A549 (cell line): ENCODE measurements around the gene KCNQ5. TPM values are rescaled to one million over a fixed set of nuclear protein-coding genes. Genes with fewer than 3 reads are reported as not detected.

Source experiments
- ATAC-seq, 2 experiments: fragments of 200-7000 bp in 1 of 2; fragments of >200 bp in 1 of 2; cut with Nextera tagmentation in 1 of 2; cut with Tn5 transposase in 1 of 2; 3 replicates each; pipeline versions ENCODE4 v1.8.0 to v1.9.1; 2018 to 2020; ENCODE audit warnings: mild to moderate bottlenecking in 1 of 2, moderate library complexity in 1 of 2
- CTCF ChIA-PET: fragments of 300-600 bp; sonication (Branson Sonifier 250); formaldehyde crosslinking; extraction: SDS; loops from one replicate; lab custom pipeline; 2021; ENCODE audit warnings: antibody characterized with exemption, inconsistent platforms; lab: Yijun Ruan, JAX
- POLR2A ChIA-PET: fragments of 350-600 bp; formaldehyde crosslinking; extraction: SDS; loops from one replicate; lab custom pipeline; 2021; ENCODE audit warnings: antibody characterized with exemption, inconsistent platforms; lab: Yijun Ruan, JAX
- DNase-seq, 2 experiments: peaks; one replicate each; pipeline versions ENCODE4 v3.0.0 to v3.0.0-alpha.2; 2011 to 2016; ENCODE audit warnings: low read depth in 1 of 2, low spot score in 1 of 2
- FAIRE-seq: peaks from 2 replicates; lab custom pipeline; 2011; peaks lifted over from hg19 to GRCh38; lab: Jason Lieb, UNC
- H3K27ac ChIP-seq, 2 experiments: fragments of >200 bp; sonication (Bioruptor Twin); formaldehyde crosslinking; 3 replicates each; pipeline ENCODE4 v1.5.1; 2016 to 2017
- H3K4me1 ChIP-seq: fragments of >200 bp; sonication (Bioruptor Twin); formaldehyde crosslinking; 3 replicates; pipeline ENCODE4 v1.6.1; 2016
- H3K4me2 ChIP-seq: fragments of >200 bp; sonication (Bioruptor Twin); formaldehyde crosslinking; 3 replicates; pipeline ENCODE4 v1.6.1; 2016
- H3K4me3 ChIP-seq: fragments of >200 bp; sonication (Bioruptor Twin); formaldehyde crosslinking; 3 replicates; pipeline ENCODE4 v1.5.1; 2016
- H3K9me3 ChIP-seq: fragments of >200 bp; sonication (Bioruptor Twin); formaldehyde crosslinking; 3 replicates; pipeline ENCODE4 v1.6.1; 2016
- BHLHE40 ChIP-seq: IDR thresholded peaks from 2 replicates; pipeline ENCODE4 v1.6.1; 2012; ENCODE audit warnings: low read depth, low read length, inconsistent platforms
- CBX2 ChIP-seq: fragments of 200-600 bp; sonication (generic); IDR thresholded peaks from 2 replicates; pipeline ENCODE4 v1.6.1; 2016; ENCODE audit warnings: low read depth, mild to moderate bottlenecking, borderline replicate concordance
- CHD2 ChIP-seq: fragments of 150-350 bp; IDR thresholded peaks from 2 replicates; pipeline ENCODE4 v1.6.1; 2014; ENCODE audit warnings: low read length; ENCODE audit not compliant: partially characterized antibody
- EHF ChIP-seq: fragments of 250-450 bp; sonication (Bioruptor Pico); IDR thresholded peaks from 2 replicates; pipeline ENCODE4 v1.5.0; 2020; ENCODE audit warnings: mild to moderate bottlenecking
- EHMT2 ChIP-seq: fragments of 200-600 bp; sonication (generic); IDR thresholded peaks from 2 replicates; pipeline ENCODE4 v1.6.1; 2016; ENCODE audit warnings: antibody characterized with exemption, low read depth, mild to moderate bottlenecking, moderate library complexity
- FOSB ChIP-seq: fragments of 250-450 bp; sonication (Bioruptor Pico); IDR thresholded peaks from 2 replicates; pipeline ENCODE4 v1.5.0; 2020; ENCODE audit warnings: mild to moderate bottlenecking, moderate library complexity
- FOXS1 ChIP-seq: fragments of 250-450 bp; sonication (Bioruptor Pico); IDR thresholded peaks from 2 replicates; pipeline ENCODE4 v1.5.0; 2020; ENCODE audit warnings: mild to moderate bottlenecking, moderate library complexity
- HDAC2 ChIP-seq: fragments of 200-600 bp; sonication (generic); IDR thresholded peaks from 2 replicates; pipeline ENCODE4 v1.6.1; 2016
- HOXB13 ChIP-seq: fragments of 250-450 bp; sonication (Bioruptor Pico); IDR thresholded peaks from 2 replicates; pipeline ENCODE4 v1.5.0; 2020; ENCODE audit warnings: low read depth, mild to moderate bottlenecking, moderate library complexity
- HOXB5 ChIP-seq: fragments of 250-450 bp; sonication (Bioruptor Pico); IDR thresholded peaks from 2 replicates; pipeline ENCODE4 v1.5.0; 2020; ENCODE audit warnings: mild to moderate bottlenecking, moderate library complexity
- MAFK ChIP-seq: fragments of 450-650 bp; IDR thresholded peaks from 2 replicates; pipeline ENCODE4 v1.6.1; 2014; ENCODE audit not compliant: partially characterized antibody
- MAZ ChIP-seq: fragments of 150-350 bp; IDR thresholded peaks from 2 replicates; pipeline ENCODE4 v1.6.1; 2014; ENCODE audit warnings: antibody characterized with exemption, low read depth, low read length, borderline replicate concordance
- NFE2L2 ChIP-seq: fragments of 150-350 bp; conservative IDR thresholded peaks from 2 replicates; pipeline ENCODE4 v1.6.1; 2014; ENCODE audit warnings: low read length
- PHF8 ChIP-seq: fragments of 200-600 bp; sonication (generic); IDR thresholded peaks from 2 replicates; pipeline ENCODE4 v1.6.1; 2016; ENCODE audit warnings: low read depth, mild to moderate bottlenecking, antibody characterized with exemption, moderate library complexity, borderline replicate concordance
- POLR2A ChIP-seq: IDR thresholded peaks from 2 replicates; pipeline ENCODE4 v1.6.1; 2012; ENCODE audit warnings: mild to moderate bottlenecking, low read length
- RAD21 ChIP-seq, 2 experiments: fragments of >200 bp in 1 of 2; sonication (Bioruptor Twin) in 1 of 2; formaldehyde crosslinking in 1 of 2; IDR thresholded peaks in 1 of 2; conservative IDR thresholded peaks in 1 of 2; 2 replicates in 1 of 2; 3 replicates in 1 of 2; pipeline ENCODE4 v1.6.1; 2012 to 2018; ENCODE audit warnings: inconsistent platforms in 1 of 2
- RFX5 ChIP-seq: fragments of 450-650 bp; IDR thresholded peaks from 2 replicates; pipeline ENCODE4 v1.7.1; 2014; ENCODE audit warnings: antibody characterized with exemption, mild to moderate bottlenecking, moderate library complexity
- TFCP2L1 ChIP-seq: fragments of 250-450 bp; sonication (Bioruptor Pico); IDR thresholded peaks from 2 replicates; pipeline ENCODE4 v1.5.0; 2021; ENCODE audit warnings: mild to moderate bottlenecking
- TP53 ChIP-seq: fragments of 250-450 bp; sonication (Bioruptor Pico); IDR thresholded peaks from 2 replicates; pipeline ENCODE4 v1.5.0; 2021; ENCODE audit warnings: mild to moderate bottlenecking, moderate library complexity
- ZC3H11A ChIP-seq: fragments of 450-650 bp; IDR thresholded peaks from 2 replicates; pipeline ENCODE4 v1.6.1; 2014; ENCODE audit warnings: antibody characterized with exemption, mild to moderate bottlenecking
- WGBS: methylation state at CpG from one replicate; pipeline ENCODE4 v1.1.6; 2017; ENCODE audit errors: missing lambda C conversion rate; 5-methylcytosine and 5-hydroxymethylcytosine counted together
- polyA plus RNA-seq, 4 experiments: library from polyadenylated mRNA; depleted of rRNA in 3 of 4; stranded (reverse); fragments of >200 nt; fragmentation: RNase III in 1 of 4; extraction: RNeasy Plus Mini Kit Qiagen cat#74134 plus additional on column Dnase treatment in 1 of 4; gene quantifications; 2 replicates in 3 of 4; 3 replicates in 1 of 4; pipeline ENCODE4 v1.2.3, GENCODE V29; 2011 to 2017
- TF ChIP-seq, protein P1 (sequence below): fragments of 150-350 bp; IDR thresholded peaks from 2 replicates; pipeline ENCODE4 v1.6.1; 2014; ENCODE audit warnings: low read depth, mild to moderate bottlenecking, low read length
- TF ChIP-seq, protein P2 (sequence below): fragments of >200 bp; sonication (Bioruptor Twin); formaldehyde crosslinking; IDR thresholded peaks from 3 replicates; pipeline ENCODE4 v1.5.1; 2016
- TF ChIP-seq, protein P3 (sequence below): fragments of 200-600 bp; sonication (generic); IDR thresholded peaks from 2 replicates; pipeline ENCODE4 v1.6.1; 2016; ENCODE audit warnings: antibody characterized with exemption, mild to moderate bottlenecking, moderate library complexity
- TF ChIP-seq, protein P4 (sequence below): fragments of 250-450 bp; sonication (Bioruptor Pico); IDR thresholded peaks from 2 replicates; pipeline ENCODE4 v1.5.0; 2021; ENCODE audit warnings: mild to moderate bottlenecking, moderate library complexity, borderline replicate concordance
- TF ChIP-seq, protein P5 (sequence below): IDR thresholded peaks from 2 replicates; pipeline ENCODE4 v1.6.1; 2012; ENCODE audit warnings: low read depth, borderline replicate concordance

Gene KCNQ5
- polyA plus RNA-seq, 2 of the 4 experiments (the other 2 are of a cell fraction), result 1.2 to 1.3 TPM

DNA sequence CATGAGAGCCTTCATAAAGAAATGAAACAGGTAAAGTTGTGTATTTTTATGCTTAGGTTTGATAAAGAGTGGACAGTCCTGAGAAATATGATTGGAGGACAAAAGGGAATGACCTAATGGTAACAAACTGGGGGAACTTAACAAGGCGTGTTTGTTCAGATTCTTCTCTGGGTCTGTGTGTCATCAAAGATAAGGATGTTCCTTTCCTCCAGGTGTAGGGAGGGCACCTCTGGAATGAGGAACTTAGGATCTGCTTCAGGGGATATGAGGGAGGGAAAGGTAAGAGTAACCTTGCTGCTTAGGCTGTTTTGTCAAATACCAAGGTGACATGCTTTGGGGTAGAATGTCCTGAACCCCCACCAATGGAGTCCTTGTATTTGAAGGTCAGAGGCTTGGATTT lies 291.9 kb downstream of the KCNQ5 start:
- Histone ChIP-seq H3K4me2 (no peak overlapping the region), H3K4me1 (no peaks in the 10 kb centered on the region), H3K4me3 (no peak overlapping the region), H3K27ac (no peak overlapping the region), H3K9me3 (no peaks in the 10 kb centered on the region)
- WGBS, result 90% methylated on average over 1 of the region's 1 CpG
- CTCF ChIA-PET, result no interaction called here
- POLR2A ChIA-PET, result no interaction called here
- no peak for TF ChIP-seq HOXB13 (CRISPR knock-in tag)
- no peak for TF ChIP-seq MAFK
- TF ChIP-seq HDAC2, result no peak
- no peak for TF ChIP-seq EHF (CRISPR knock-in tag)
- TF ChIP-seq FOSB, result no peak
- TF ChIP-seq, protein P1, sequence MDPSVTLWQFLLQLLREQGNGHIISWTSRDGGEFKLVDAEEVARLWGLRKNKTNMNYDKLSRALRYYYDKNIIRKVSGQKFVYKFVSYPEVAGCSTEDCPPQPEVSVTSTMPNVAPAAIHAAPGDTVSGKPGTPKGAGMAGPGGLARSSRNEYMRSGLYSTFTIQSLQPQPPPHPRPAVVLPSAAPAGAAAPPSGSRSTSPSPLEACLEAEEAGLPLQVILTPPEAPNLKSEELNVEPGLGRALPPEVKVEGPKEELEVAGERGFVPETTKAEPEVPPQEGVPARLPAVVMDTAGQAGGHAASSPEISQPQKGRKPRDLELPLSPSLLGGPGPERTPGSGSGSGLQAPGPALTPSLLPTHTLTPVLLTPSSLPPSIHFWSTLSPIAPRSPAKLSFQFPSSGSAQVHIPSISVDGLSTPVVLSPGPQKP, result no peak
- no peak for TF ChIP-seq FOXS1
- TF ChIP-seq TFCP2L1 (CRISPR knock-in tag), result no peak
- TF ChIP-seq, protein P2, sequence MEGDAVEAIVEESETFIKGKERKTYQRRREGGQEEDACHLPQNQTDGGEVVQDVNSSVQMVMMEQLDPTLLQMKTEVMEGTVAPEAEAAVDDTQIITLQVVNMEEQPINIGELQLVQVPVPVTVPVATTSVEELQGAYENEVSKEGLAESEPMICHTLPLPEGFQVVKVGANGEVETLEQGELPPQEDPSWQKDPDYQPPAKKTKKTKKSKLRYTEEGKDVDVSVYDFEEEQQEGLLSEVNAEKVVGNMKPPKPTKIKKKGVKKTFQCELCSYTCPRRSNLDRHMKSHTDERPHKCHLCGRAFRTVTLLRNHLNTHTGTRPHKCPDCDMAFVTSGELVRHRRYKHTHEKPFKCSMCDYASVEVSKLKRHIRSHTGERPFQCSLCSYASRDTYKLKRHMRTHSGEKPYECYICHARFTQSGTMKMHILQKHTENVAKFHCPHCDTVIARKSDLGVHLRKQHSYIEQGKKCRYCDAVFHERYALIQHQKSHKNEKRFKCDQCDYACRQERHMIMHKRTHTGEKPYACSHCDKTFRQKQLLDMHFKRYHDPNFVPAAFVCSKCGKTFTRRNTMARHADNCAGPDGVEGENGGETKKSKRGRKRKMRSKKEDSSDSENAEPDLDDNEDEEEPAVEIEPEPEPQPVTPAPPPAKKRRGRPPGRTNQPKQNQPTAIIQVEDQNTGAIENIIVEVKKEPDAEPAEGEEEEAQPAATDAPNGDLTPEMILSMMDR, result no peak
- TF ChIP-seq EHMT2, result no peak
- TF ChIP-seq, protein P3, sequence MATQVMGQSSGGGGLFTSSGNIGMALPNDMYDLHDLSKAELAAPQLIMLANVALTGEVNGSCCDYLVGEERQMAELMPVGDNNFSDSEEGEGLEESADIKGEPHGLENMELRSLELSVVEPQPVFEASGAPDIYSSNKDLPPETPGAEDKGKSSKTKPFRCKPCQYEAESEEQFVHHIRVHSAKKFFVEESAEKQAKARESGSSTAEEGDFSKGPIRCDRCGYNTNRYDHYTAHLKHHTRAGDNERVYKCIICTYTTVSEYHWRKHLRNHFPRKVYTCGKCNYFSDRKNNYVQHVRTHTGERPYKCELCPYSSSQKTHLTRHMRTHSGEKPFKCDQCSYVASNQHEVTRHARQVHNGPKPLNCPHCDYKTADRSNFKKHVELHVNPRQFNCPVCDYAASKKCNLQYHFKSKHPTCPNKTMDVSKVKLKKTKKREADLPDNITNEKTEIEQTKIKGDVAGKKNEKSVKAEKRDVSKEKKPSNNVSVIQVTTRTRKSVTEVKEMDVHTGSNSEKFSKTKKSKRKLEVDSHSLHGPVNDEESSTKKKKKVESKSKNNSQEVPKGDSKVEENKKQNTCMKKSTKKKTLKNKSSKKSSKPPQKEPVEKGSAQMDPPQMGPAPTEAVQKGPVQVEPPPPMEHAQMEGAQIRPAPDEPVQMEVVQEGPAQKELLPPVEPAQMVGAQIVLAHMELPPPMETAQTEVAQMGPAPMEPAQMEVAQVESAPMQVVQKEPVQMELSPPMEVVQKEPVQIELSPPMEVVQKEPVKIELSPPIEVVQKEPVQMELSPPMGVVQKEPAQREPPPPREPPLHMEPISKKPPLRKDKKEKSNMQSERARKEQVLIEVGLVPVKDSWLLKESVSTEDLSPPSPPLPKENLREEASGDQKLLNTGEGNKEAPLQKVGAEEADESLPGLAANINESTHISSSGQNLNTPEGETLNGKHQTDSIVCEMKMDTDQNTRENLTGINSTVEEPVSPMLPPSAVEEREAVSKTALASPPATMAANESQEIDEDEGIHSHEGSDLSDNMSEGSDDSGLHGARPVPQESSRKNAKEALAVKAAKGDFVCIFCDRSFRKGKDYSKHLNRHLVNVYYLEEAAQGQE, result no peak
- TF ChIP-seq BHLHE40, result no peak
- ATAC-seq (no peak), DNase-seq (no peak), FAIRE-seq (no peak)

DNA sequence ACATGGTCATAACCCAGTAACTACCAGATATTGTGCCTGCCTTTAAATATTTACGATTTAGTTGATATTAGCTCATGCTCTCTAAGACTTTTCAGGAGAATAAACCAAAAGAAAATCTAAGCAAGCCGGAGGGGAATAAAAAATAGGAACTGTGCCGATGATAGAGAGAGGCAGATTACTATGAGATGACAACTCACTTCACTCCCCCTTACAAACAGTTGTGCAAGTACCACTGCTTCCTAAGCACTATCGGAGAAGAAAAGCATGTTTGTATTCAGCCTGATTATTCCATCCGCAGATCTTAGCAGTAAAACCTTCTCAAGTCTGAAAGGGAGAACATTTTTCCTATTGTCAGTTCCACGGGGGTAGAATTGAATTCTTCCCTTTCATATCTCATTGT lies 294.4 kb downstream of the KCNQ5 start:
- Histone ChIP-seq H3K4me2 (no peak overlapping the region), H3K27ac (no peak overlapping the region), H3K4me3 (no peak overlapping the region), H3K9me3 (no peaks in the 10 kb centered on the region), H3K4me1 (no peaks in the 10 kb centered on the region)
- DNase-seq (no peak), ATAC-seq (no peak), FAIRE-seq (no peak)
- ChIA-PET POLR2A (no interaction called here), CTCF (interaction anchor here (0.6 kb wide), 1 partner anchor 121 kb away, joined by 3 read pairs; no protein-coding TSS in a partner anchor)
- WGBS, result 60% methylated on average over 6 of the region's 6 CpGs
- TF ChIP-seq POLR2A (no peak), HOXB5 (CRISPR knock-in tag) (no peak), RFX5 (no peak), CHD2 (no peak), HDAC2 (no peak), ZC3H11A (no peak), TFCP2L1 (CRISPR knock-in tag) (no peak), RAD21 (conservative IDR thresholded peaks at IDR 0.05 in 1 of 2, IDR thresholded peaks at IDR 0.05 in 1 of 2) (no peak), MAZ (no peak), PHF8 (no peak), HOXB13 (CRISPR knock-in tag) (no peak), CBX2 (no peak), EHMT2 (no peak), TP53 (no peak), NFE2L2 (no peak)
- TF ChIP-seq, protein P4, sequence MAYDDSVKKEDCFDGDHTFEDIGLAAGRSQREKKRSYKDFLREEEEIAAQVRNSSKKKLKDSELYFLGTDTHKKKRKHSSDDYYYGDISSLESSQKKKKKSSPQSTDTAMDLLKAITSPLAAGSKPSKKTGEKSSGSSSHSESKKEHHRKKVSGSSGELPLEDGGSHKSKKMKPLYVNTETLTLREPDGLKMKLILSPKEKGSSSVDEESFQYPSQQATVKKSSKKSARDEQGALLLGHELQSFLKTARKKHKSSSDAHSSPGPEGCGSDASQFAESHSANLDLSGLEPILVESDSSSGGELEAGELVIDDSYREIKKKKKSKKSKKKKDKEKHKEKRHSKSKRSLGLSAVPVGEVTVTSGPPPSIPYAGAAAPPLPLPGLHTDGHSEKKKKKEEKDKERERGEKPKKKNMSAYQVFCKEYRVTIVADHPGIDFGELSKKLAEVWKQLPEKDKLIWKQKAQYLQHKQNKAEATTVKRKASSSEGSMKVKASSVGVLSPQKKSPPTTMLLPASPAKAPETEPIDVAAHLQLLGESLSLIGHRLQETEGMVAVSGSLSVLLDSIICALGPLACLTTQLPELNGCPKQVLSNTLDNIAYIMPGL (CRISPR knock-in tag), result no peak
- TF ChIP-seq, protein P1, result no peak
- TF ChIP-seq, protein P5, sequence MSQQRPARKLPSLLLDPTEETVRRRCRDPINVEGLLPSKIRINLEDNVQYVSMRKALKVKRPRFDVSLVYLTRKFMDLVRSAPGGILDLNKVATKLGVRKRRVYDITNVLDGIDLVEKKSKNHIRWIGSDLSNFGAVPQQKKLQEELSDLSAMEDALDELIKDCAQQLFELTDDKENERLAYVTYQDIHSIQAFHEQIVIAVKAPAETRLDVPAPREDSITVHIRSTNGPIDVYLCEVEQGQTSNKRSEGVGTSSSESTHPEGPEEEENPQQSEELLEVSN, result no peak
